OCI-M1 (cell line): ENCODE measurements around the gene CHMP2A.
"Not testable (repeated sequence)": the region's sequence is repeated elsewhere in the genome, so short reads cannot be mapped to it uniquely, and the experiment has no call there.

Source experiments
- DNase-seq: peaks from one replicate; lab custom pipeline; 2025; lab: John Stamatoyannopoulos, UW

The CHMP2A gene

GRCh38 chr19:58555369-58555885 lies 522 bp upstream of the CHMP2A start:
- DNase-seq = no peak

- no peak for DNase-seq
These were observed 959 bp downstream of the CHMP2A start for GRCh38 chr19:58553799-58554493.

- no peak for DNase-seq
These were observed 2.2 kb downstream of the CHMP2A start for GRCh38 chr19:58552655-58553054.

GRCh38 chr19:58551577-58552471 lies 3.1 kb downstream of the CHMP2A start:
- no peak for DNase-seq

GRCh38 chr19:58551123-58551497 lies 3.8 kb downstream of the CHMP2A start:
- no peak for DNase-seq

DNA sequence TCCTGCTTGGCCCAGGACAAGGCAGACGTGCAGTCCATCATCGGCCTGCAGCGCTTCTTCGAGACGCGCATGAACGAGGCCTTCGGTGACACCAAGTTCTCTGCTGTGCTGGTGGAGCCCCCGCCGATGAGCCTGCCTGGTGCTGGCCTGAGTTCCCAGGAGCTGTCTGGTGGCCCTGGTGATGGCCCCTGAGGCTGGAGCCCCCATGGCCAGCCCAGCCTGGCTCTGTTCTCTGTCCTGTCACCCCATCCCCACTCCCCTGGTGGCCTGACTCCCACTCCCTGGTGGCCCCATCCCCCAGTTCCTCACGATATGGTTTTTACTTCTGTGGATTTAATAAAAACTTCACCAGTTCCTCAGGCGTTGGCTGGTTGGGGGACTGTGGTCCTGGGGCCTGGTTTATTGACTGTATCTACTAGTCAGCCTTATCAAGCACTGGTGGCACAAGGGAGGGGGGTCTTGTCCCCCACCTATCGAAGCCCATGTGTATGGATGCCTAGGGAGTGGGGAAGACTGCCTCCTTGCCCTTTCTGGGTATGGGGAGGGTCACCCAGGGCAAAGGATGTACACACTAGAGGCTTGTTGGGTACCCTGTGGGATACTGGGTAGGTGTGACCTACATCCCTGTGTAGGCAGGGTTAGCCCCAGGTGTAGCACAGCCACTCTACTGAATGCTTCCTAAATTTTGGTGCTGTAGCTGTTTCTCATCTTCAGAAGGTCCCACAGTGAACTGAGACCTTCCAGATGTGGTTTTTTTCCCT lies 4.4 kb downstream of the CHMP2A start:
- no peak for DNase-seq

GRCh38 chr19:58549664-58550361 lies 5.1 kb downstream of the CHMP2A start:
- DNase-seq = no peak

DNA sequence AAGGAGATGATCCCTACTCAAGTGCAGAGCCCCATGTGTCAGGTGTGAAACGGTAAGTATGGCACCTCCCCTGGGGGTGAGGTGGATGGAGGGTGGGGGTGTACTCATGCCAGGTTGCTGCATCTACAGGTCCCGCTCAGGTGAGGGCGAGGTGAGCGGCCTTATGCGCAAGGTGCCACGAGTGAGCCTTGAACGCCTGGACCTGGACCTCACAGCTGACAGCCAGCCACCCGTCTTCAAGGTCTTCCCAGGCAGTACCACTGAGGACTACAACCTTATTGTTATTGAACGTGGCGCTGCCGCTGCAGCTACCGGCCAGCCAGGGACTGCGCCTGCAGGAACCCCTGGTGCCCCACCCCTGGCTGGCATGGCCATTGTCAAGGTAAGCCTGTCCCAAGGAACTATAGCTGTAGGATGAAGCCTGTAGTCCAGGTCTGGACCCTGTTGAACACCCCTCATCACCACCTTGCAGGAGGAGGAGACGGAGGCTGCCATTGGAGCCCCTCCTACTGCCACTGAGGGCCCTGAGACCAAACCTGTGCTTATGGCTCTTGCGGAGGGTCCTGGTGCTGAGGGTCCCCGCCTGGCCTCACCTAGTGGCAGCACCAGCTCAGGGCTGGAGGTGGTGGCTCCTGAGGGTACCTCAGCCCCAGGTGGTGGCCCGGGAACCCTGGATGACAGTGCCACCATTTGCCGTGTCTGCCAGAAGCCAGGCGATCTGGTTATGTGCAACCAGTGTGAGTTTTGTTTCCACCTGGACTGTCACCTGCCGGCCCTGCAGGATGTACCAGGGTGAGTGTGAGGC lies 5.8 kb downstream of the CHMP2A start:
- no peak for DNase-seq

DNA sequence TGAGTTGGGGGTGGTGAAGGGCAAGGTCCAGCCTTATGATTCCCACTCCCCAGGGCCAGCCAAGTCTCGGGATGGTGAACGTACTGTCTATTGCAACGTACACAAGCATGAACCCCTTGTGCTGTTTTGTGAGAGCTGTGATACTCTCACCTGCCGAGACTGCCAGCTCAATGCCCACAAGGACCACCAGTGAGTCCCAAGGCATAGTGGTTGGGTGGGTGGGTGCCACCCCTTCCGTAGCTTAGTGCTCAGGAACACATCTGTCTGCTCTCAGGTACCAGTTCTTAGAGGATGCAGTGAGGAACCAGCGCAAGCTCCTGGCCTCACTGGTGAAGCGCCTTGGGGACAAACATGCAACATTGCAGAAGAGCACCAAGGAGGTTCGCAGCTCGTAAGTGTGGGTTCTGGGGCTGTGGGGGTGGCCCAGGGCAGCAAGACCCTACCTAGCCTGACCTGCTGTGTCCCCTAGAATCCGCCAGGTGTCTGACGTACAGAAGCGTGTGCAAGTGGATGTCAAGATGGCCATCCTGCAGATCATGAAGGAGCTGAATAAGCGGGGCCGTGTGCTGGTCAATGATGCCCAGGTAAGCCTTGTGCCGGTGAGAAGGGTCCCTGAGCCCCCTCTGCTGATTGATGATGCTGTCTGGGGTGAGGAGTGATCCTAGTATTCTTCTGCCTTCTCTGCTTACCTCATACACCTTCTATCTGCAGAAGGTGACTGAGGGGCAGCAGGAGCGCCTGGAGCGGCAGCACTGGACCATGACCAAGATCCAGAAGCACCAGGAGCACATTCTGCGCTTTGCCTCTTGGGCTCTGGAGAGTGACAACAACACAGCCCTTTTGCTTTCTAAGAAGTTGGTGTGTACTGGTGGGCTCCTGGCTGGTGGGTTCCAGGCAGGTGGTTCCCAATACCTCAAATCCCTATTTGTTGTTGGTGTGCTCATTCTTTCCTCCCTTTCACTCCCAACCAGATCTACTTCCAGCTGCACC lies 7.3 kb downstream of the CHMP2A start:
- DNase-seq = no peak

GRCh38 chr19:58546019-58546530 lies 8.8 kb downstream of the CHMP2A start:
- no peak for DNase-seq

GRCh38 chr19:58545286-58546018 lies 9.5 kb downstream of the CHMP2A start:
- DNase-seq = no peak

DNA sequence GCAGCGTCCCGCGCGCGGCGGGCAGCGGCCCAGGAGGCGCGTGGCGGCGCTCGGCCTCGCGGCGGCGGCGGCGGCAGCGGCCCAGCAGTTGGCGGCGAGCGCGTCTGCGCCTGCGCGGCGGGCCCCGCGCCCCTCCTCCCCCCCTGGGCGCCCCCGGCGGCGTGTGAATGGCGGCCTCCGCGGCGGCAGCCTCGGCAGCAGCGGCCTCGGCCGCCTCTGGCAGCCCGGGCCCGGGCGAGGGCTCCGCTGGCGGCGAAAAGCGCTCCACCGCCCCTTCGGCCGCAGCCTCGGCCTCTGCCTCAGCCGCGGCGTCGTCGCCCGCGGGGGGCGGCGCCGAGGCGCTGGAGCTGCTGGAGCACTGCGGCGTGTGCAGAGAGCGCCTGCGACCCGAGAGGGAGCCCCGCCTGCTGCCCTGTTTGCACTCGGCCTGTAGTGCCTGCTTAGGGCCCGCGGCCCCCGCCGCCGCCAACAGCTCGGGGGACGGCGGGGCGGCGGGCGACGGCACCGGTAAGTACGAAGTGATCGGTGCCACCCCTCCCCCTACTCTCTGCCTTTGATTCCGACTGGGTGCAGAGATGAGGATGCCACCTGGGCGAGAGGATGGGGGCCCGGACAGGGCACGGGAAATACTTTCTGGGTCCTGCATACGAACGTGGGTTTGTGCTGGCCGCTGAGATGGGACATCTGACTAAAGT lies 10.2 kb downstream of the CHMP2A start:
- DNase-seq = no peak

GRCh38 chr19:58543826-58544590 lies 10.9 kb downstream of the CHMP2A start, which contains the start of gene TRIM28:
Gene TRIM28 (plus strand): TSS chr19:58544064. CDS start chr19:58544758, 694 bp downstream.
- no peak for DNase-seq

GRCh38 chr19:58542641-58543372 lies 12.1 kb downstream of the CHMP2A start:
- DNase-seq = not testable (repeated sequence)

- not testable (repeated sequence) for DNase-seq
These were observed 15.7 kb downstream of the CHMP2A start for GRCh38 chr19:58539169-58539559.
